Transverse colon (tissue), 3 donors: Measurements from ENCODE around the gene FBLN2.

Experiments
- POLR2A ChIP-seq: fragments of 450-650 bp; IDR thresholded peaks from one replicate; pipeline ENCODE4 v1.6.1; 2016; ENCODE audit warnings: antibody characterized with exemption, mild to moderate bottlenecking, moderate library complexity
- TF ChIP-seq, protein P1 (sequence below), 5 experiments: fragments of 200-600 bp in 3 of 5; fragments of 450-650 bp in 2 of 5; sonication (generic) in 3 of 5; IDR thresholded peaks; 1 replicate in 2 of 5; 2 replicates in 3 of 5; pipeline ENCODE4 v1.5.1; 2016 to 2017; ENCODE audit warnings: antibody characterized with exemption in 5 of 5, inconsistent platforms in 3 of 5, mild to moderate bottlenecking in 2 of 5, moderate library complexity in 1 of 5

DNA sequence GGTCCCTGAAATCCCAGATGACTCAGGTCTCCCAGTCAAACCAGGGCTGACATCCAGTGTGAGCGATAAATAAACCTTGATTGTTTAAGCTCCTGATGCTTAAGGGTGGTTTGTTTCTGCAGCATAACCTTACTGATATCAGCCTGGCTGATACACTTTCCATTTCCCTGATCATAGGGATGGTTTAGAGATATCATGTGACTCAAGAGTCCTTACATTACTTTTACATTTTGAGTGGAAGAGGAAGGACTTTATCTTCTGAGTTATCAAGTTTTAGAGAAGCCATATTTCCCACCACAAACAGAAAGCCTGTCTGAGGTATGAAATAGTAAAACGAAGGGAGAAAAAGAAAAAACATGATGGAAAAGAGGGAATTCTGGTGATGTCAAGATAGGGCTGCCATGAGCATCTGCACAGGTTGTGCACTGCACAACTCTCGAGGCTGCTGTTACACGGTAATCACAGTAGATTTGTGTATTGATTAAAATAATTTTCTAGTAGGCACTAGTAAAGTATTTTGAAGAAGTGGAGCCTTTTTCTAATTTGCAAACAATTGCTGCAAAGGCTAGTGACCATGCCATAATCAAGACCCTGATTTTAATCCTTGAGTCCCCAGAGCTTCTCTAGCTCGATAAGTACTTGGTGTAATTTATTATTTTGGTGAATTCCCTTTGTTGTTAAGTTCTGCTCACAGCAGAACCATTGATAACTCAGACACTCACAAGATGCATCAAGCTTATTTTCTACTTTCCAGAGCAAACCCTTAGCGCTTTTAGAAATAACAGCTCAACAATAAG is 34.1 kb upstream of the FBLN2 start:
- TF ChIP-seq POLR2A, result no peak
- TF ChIP-seq, protein P1, sequence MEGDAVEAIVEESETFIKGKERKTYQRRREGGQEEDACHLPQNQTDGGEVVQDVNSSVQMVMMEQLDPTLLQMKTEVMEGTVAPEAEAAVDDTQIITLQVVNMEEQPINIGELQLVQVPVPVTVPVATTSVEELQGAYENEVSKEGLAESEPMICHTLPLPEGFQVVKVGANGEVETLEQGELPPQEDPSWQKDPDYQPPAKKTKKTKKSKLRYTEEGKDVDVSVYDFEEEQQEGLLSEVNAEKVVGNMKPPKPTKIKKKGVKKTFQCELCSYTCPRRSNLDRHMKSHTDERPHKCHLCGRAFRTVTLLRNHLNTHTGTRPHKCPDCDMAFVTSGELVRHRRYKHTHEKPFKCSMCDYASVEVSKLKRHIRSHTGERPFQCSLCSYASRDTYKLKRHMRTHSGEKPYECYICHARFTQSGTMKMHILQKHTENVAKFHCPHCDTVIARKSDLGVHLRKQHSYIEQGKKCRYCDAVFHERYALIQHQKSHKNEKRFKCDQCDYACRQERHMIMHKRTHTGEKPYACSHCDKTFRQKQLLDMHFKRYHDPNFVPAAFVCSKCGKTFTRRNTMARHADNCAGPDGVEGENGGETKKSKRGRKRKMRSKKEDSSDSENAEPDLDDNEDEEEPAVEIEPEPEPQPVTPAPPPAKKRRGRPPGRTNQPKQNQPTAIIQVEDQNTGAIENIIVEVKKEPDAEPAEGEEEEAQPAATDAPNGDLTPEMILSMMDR (IDR thresholded peaks at IDR 0.05), result no peak
